GM08714 (cell line): Measurements from ENCODE around the gene CLEC2B.

Source experiments
- H3K4me3 ChIP-seq: fragments of 200-500 bp; sonication (Bioruptor generic); 2 replicates; pipeline ENCODE4 v1.5.1; 2014; ENCODE audit warnings: mild to moderate bottlenecking, low read length, inconsistent platforms
- ZNF274 ChIP-seq: IDR thresholded peaks from 2 replicates; pipeline ENCODE4 v1.6.1; 2012; ENCODE audit warnings: mild to moderate bottlenecking, low read depth, low read length

The CLEC2B gene

DNA sequence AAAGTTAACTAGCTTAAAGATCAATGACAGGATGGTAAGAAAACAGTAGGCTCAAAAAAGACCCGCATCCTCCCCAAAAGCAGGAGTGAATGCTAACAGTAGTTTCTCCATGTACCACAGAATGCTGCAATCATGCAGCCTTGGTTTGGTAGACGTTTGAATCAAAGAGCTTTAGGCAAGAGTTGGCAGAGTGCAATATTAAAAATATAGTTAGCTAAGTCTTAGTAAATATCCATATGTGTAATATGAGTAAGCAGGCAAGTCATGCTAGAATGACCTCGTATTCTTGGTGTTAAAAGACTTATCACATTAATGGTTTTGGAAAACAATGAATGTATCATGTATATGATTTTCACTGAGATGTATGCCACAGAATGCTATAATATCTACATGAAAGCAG lies 60.6 kb downstream of the CLEC2B start:
- no peak overlapping the region for H3K4me3 ChIP-seq
- no peak for TF ChIP-seq ZNF274

DNA sequence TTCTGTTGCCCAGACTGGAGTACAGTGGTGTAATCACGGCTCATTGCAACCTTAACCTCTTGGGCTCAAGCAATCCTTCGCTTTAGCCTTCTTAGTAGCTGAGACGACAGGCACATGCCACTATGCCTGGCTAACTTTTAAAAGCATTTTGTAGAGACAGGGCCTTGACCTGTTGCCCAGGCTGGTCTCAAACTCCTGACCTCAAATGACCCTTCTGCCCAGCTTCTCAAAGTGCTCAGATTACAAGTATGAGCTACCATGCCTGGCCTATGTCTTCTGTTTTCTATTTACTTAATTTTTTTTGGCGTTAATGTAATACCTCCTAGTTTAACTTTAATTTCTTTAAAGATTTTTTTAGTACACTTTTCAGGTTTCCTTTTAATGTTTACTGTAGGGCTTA lies 62.4 kb downstream of the CLEC2B start:
- TF ChIP-seq ZNF274 = no peak
- H3K4me3 ChIP-seq = no peak overlapping the region

DNA sequence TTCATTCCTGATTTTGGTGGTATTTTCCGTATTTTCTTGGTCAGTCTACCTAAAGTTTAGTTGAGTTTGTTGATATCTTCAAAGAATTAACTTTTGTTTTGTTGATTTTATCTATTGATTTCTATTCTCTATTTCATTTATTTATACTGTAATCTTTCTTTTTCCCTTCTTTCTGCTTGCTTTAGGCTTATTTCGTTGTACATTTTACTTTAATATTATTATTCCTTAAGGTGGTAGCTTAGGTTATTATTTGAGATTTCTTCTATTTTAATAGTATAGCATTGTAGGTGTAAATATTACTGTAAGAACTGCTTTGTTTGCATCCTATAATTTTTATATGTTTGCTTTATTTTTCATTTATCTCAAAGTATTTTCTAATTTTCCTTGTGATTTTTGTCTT lies 63.3 kb downstream of the CLEC2B start:
- no peak for TF ChIP-seq ZNF274
- H3K4me3 ChIP-seq = no peak overlapping the region
